ENCODE data around the gene INPP5A. TPM values are rescaled to one million over a fixed set of nuclear protein-coding genes. Genes with fewer than 3 reads are reported as not detected.

Gene INPP5A
- total and polyA plus RNA-seq, 10 donors = 11.1 to 41.3 (median 30.8) TPM

DNA sequence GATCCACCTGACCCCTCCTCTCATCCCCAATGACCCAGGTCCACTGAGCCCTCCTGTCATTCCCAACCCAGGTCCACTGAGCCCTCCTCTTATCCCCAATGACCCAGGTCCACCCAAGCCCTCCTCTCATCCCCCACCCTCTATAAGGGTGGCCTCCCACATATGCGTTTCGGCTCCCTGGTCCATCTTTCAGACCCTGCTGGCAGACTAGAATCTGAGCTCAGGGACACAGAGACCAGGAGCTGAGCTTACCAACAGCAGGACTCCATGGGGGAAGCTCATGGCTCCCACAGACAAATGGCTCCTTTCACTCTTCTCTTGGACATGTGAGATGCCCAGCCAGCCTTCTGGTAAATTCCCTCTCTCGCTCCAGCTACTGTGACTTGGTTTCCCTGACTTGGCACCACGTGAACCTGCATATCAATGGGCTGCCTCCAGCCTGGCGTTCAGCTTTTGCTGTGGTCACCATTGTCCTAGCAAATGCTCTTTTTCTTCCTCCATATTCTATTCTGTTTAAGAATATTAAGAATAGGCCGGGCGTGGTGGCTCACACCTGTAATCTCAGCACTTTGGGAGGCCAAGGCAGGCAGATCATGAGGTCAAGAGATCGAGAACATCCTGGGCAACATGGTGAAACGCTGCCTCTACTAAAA is 24.8 kb upstream of the INPP5A start:
- 84 to 95% (median 95%) methylated on average over 9 of the region's 9 CpGs for WGBS, 5 donors

DNA sequence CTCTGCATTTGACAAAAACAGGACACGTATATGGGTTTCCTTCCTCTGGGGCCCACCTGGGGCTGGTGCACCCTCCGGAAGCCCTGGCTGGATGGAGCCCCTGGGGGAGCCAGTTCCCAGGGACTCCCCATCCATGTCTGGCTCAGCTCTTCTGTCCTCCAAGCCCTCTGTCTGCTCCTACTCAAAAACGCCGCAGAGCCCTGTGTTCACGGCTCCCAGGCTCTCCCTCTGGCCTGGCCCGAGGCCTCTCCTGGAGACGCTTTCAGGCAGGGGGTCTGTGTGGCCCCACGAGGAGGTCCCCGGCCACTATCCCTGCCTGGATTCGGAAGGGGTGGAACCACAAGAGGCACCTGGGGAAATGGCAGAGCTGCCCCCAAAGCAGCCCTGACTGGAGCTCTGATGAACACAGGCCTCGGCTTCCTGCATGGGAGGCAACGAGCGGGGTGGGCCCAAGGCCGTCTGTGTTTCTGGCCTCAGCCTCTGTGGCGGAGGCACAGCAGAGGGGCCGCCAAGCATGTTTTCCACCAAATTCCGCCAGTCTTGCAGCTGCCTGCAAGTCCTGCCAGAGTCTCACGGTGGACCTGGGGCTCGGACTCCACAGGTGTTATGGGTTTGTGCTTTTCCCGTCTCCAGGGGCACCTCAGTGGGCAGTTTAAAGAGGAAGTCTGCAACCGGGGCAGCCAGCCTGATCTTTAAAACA is 22.6 kb upstream of the INPP5A start:
- intact Hi-C loops (cut with DNase I; ENCODE audit: low total_unique reads) = no loop called here
- Histone ChIP-seq H3K27me3 (replicated peaks in 1 of 7) (peaks cover 0 to 12% (median 0%) of the 10 kb centered on the region in 7 donors), H3K36me3 (no peaks in the 10 kb centered on the region), H3K4me3 (peak overlapping the region in 1 of 8 donors; percentile 17), H3K4me1 (peaks cover 40 to 57% (median 52%) of the 10 kb centered on the region in 6 donors), H3K9me3 (no peaks in the 10 kb centered on the region), H3K27ac (peak overlapping the region; percentile 22 to 85 (median 77))
- peak; percentile 86 for DNase-seq
- TF ChIP-seq POLR2A (IDR thresholded peaks at IDR 0.05) (no peak), POLR2AphosphoS5 (IDR thresholded peaks at IDR 0.05) (peak in 2 of 3 donors; percentile 62 to 66)
- 21 to 35% (median 26%) methylated on average over 12 to 21 of the region's 21 CpGs for WGBS, 5 donors

More for the DNA sequence above, 24.8 kb upstream of the INPP5A start:
- Histone ChIP-seq H3K4me1 (peaks cover 24 to 50% (median 36%) of the 10 kb centered on the region in 6 donors), H3K4me3 (no peak overlapping the region), H3K36me3 (no peaks in the 10 kb centered on the region), H3K27ac (no peak overlapping the region), H3K27me3 (replicated peaks in 1 of 7) (peaks cover 0 to 10% (median 0%) of the 10 kb centered on the region in 7 donors), H3K9me3 (no peaks in the 10 kb centered on the region)
- DNase-seq = peak; percentile 31
- TF ChIP-seq, protein P1, sequence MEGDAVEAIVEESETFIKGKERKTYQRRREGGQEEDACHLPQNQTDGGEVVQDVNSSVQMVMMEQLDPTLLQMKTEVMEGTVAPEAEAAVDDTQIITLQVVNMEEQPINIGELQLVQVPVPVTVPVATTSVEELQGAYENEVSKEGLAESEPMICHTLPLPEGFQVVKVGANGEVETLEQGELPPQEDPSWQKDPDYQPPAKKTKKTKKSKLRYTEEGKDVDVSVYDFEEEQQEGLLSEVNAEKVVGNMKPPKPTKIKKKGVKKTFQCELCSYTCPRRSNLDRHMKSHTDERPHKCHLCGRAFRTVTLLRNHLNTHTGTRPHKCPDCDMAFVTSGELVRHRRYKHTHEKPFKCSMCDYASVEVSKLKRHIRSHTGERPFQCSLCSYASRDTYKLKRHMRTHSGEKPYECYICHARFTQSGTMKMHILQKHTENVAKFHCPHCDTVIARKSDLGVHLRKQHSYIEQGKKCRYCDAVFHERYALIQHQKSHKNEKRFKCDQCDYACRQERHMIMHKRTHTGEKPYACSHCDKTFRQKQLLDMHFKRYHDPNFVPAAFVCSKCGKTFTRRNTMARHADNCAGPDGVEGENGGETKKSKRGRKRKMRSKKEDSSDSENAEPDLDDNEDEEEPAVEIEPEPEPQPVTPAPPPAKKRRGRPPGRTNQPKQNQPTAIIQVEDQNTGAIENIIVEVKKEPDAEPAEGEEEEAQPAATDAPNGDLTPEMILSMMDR (IDR thresholded peaks at IDR 0.05 in 8 of 11, conservative IDR thresholded peaks at IDR 0.05 in 3 of 11) = no peak
- no peak for TF ChIP-seq POLR2AphosphoS5 (IDR thresholded peaks at IDR 0.05)
- TF ChIP-seq POLR2A (IDR thresholded peaks at IDR 0.05) = no peak
- intact Hi-C loops (cut with DNase I; ENCODE audit: low total_unique reads) = no loop called here

DNA sequence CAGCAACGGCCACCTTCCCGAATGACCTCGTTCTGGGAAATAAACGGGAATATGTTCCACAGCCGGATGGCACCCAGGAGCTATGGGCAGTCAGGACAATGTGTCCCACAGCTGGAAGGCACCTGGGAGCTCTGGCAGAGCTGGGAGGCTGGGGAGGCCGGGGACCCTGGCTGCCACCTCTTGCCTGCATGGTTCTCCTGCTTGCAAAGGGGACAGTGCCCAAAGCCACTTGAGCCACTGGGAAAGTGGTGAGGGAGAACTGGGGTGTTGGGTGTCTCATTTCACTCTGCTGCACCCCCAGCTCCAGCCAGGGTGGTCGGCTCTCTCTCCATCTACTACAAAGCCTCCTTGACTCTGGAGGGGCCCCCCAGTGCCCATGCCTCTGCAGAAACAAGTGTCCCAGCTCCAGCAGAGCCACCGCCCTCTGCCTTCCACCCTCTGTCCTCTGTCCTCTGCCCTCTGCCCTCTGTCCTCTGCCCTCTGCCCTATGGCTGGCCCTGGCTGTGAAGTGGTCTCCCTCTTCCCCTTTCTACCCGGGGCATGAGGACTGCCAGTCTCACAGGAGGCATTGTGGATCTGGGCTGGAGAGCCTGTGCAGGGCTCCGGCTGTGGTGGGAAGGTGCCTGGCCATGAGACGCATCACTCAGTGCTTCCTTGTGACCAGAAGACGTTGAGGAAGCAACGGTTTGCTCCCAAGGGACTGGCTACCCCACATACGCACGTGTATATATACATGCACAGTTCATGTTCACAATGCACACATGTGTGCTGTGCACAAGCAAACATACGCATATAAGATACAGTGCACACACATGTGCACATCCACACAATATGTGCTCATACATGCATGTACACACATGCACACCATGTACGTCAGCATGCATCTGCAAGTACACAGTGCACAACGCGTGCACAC is 21.5 kb upstream of the INPP5A start:
- DNase-seq = peak; percentile 71
- intact Hi-C loops (cut with DNase I; ENCODE audit: low total_unique reads) = no loop called here
- Histone ChIP-seq H3K4me1 (peaks cover 51 to 68% (median 63%) of the 10 kb centered on the region in 6 donors), H3K36me3 (no peaks in the 10 kb centered on the region), H3K27ac (peak overlapping the region in 6 of 8 donors; percentile 79 to 85 (median 82)), H3K27me3 (replicated peaks in 1 of 7) (peaks cover 0 to 12% (median 0%) of the 10 kb centered on the region in 7 donors), H3K4me3 (no peak overlapping the region), H3K9me3 (no peaks in the 10 kb centered on the region)
- WGBS, 5 donors = 56 to 73% (median 65%) methylated on average over 18 to 19 of the region's 19 CpGs
- TF ChIP-seq, protein P1 (IDR thresholded peaks at IDR 0.05 in 8 of 11, conservative IDR thresholded peaks at IDR 0.05 in 3 of 11) = no peak
- TF ChIP-seq POLR2A (IDR thresholded peaks at IDR 0.05) (no peak), POLR2AphosphoS5 (IDR thresholded peaks at IDR 0.05) (no peak)
